Right cardiac atrium (tissue), 5 donors: ENCODE results near the gene RABGGTA. TPM values are rescaled to one million over a fixed set of nuclear protein-coding genes. Genes with fewer than 3 reads are reported as not detected.

Experiments
- ATAC-seq, 2 donors: fragments of 200-7000 bp; cut with Tn5 transposase; one replicate each; pipeline versions ENCODE4 v1.8.0 to v1.9.1; 2020; ENCODE audit warnings: moderate library complexity in 2 of 2, mild to moderate bottlenecking in 1 of 2
- DNase-seq, 3 donors: peaks; one replicate each; pipeline ENCODE4 v3.0.0-alpha.2; 2020
- H3K27ac ChIP-seq: one replicate; pipeline ENCODE4 v1.5.1; 2013; ENCODE audit warnings: mild to moderate bottlenecking, low read length, control low read depth, moderate library complexity
- H3K27me3 ChIP-seq: one replicate; pipeline ENCODE4 v1.6.1; 2013; ENCODE audit not compliant: control insufficient read depth, insufficient read depth
- H3K4me1 ChIP-seq: one replicate; pipeline ENCODE4 v1.6.1; 2013; ENCODE audit warnings: low read length; ENCODE audit not compliant: control insufficient read depth, insufficient read depth
- H3K4me3 ChIP-seq: one replicate; pipeline ENCODE4 v1.5.1; 2013; ENCODE audit warnings: low read length, control low read depth
- H3K9me3 ChIP-seq: one replicate; pipeline ENCODE4 v1.6.1; 2013; ENCODE audit warnings: low read length; ENCODE audit not compliant: control insufficient read depth
- WGBS: extraction: QIAGEN DNeasy Blood & Tissue Kit; methylation state at CpG from one replicate; pipeline ENCODE4 v1.1.7; 2013; 5-methylcytosine and 5-hydroxymethylcytosine counted together
- intact Hi-C, 4 donors: fragments of 100-400 bp; cut with DNase I; formaldehyde crosslinking; loops; one replicate each; pipeline versions ENCODE4 v1.11.0 to v1.14.0; 2022 to 2023
- polyA plus RNA-seq: library from polyadenylated mRNA; stranded (reverse); fragments of 200-250 nt; gene quantifications from one replicate; pipeline ENCODE4 v1.2.3, GENCODE V29; 2013
- total RNA-seq, 4 donors: library from RNA; stranded (reverse); fragmentation: NEBNext Ultra II Directional; extraction: Animal tissue kit (Norgen Biotek cat#: 25700); gene quantifications; one replicate each; pipeline ENCODE4 v1.2.1, GENCODE V29; 2021
- donor health status: healthy with polysubstance abuse.
- donor health status: DM: no; HTN: yes; CAD: no.
- donor health status: DM: no; HTN: no; CAD: no.
- donor health status: DM: no; HTN: yes; CAD: no; lungs with severe emphysema.
- donor health status: DM: yes; HTN: yes; CAD: no.

The RABGGTA gene
- total and polyA plus RNA-seq, 5 donors = 18.1 to 21.4 (median 20.7) TPM

DNA sequence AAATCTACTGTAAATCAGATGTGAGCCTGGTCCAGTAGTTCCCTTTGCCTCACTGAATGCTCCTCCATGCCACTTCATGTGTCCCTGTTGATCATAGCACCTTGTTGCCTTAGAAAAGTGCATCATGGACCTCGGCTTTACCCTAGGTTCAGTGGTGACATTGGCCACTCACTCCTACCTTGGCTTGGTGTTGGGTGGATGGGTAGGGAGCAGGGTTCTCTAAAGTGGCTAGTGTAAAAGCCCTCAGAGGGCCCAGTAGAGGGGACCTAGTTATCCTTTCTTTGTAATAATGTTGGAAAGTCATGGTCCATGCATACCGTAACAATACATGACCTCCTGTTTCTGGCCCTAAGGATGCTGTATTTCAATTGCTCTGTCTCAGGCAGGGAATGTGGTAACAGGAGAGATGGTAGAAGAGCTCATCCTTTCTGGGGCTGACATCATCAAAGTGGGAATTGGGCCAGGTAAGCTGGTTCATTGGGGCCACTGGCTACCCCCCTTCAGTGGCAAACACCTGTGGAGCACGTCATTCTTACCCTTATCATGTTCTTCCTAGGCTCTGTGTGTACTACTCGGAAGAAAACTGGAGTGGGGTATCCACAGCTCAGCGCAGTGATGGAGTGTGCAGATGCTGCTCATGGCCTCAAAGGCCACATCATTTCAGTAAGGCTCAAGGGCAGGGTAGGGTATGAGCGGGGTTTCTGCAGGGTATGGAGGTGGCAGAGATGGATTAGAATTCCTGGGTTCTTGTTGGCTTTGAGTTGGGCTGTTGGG, 34.5 kb downstream of the RABGGTA start:
- Histone ChIP-seq H3K27me3 (no peaks in the 10 kb centered on the region), H3K4me1 (peaks cover 12% of the 10 kb centered on the region), H3K4me3 (no peak overlapping the region), H3K27ac (no peak overlapping the region), H3K9me3 (no peaks in the 10 kb centered on the region)
- no peak for ATAC-seq
- intact Hi-C loops = no loop called here
- DNase-seq = no peak
- 93% methylated on average over 6 of the region's 6 CpGs for WGBS

GRCh38 chr14:24235804-24236688, 35.4 kb downstream of the RABGGTA start:
- 90% methylated on average over 5 of the region's 5 CpGs for WGBS
- peaks cover 12% of the 10 kb centered on the region for H3K4me1 ChIP-seq
- H3K27me3 ChIP-seq = no peaks in the 10 kb centered on the region
- H3K9me3 ChIP-seq = no peaks in the 10 kb centered on the region
- H3K4me3 ChIP-seq = no peak overlapping the region
- intact Hi-C loops = no loop called here
- no peak overlapping the region for H3K27ac ChIP-seq
- DNase-seq (no peak), ATAC-seq (no peak)

- no peak overlapping the region for H3K4me3 ChIP-seq
- H3K27me3 ChIP-seq = no peaks in the 10 kb centered on the region
- intact Hi-C loops = no loop called here
- H3K4me1 ChIP-seq = peaks cover 6% of the 10 kb centered on the region
- ATAC-seq = no peak
- H3K27ac ChIP-seq = no peak overlapping the region
- WGBS = 88% methylated on average over 3 of the region's 3 CpGs
- H3K9me3 ChIP-seq = no peaks in the 10 kb centered on the region
- no peak for DNase-seq
Measured at GRCh38 chr14:24234095-24235005, 37.0 kb downstream of the RABGGTA start.

DNA sequence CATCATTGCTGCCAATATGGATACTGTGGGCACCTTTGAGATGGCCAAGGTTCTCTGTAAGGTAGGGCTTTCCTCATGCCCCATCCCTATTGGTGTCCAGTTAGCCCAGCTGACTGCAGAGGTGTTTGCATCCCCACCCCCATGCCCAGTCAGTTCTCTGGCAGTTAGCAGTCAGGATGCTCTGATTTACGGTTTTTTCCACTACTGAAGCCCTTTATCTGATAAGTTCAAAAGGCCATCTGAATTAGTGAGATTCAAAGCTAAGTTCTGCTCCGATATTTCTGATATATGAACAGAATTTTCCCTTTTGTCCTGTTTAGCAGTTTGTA, 37.9 kb downstream of the RABGGTA start:
- DNase-seq (no peak), ATAC-seq (no peak)
- Histone ChIP-seq H3K4me3 (peak overlapping the region; percentile 68), H3K4me1 (peaks cover 6% of the 10 kb centered on the region), H3K27me3 (no peaks in the 10 kb centered on the region), H3K9me3 (no peaks in the 10 kb centered on the region), H3K27ac (peak overlapping the region; percentile 19)
- 62% methylated on average over 2 of the region's 2 CpGs for WGBS
- intact Hi-C loops = no loop called here

GRCh38 chr14:24232645-24233537, 38.5 kb downstream of the RABGGTA start, which contains the start of gene GMPR2:
Gene GMPR2 (plus strand): TSS chr14:24232929. CDS start chr14:24233254, 325 bp downstream.
- WGBS = 4% methylated on average over 38 of the region's 38 CpGs
- peak within 1 kb of the TSS; percentile 68 for H3K4me3 ChIP-seq
- peak; percentile 72 to 73 for ATAC-seq
- H3K4me1 ChIP-seq = peaks cover 6% of the 10 kb centered on the region
- H3K9me3 ChIP-seq = no peaks in the 10 kb centered on the region
- H3K27ac ChIP-seq = peak within 1 kb of the TSS; percentile 88
- DNase-seq = no peak
- intact Hi-C loops = no loop called here
- H3K27me3 ChIP-seq = no peaks in the 10 kb centered on the region

GRCh38 chr14:24232121-24232644, 39.2 kb downstream of the RABGGTA start, which contains the start of gene NEDD8:
Gene NEDD8 (minus strand): TSS chr14:24232367. CDS start chr14:24232267, 100 bp downstream.
- peak; percentile 91 to 92 for ATAC-seq
- peak; percentile 96 to 97 (median 96) for DNase-seq
- Histone ChIP-seq H3K4me3 (peak within 1 kb of the TSS; percentile 68), H3K4me1 (peaks cover 6% of the 10 kb centered on the region), H3K27ac (peak within 1 kb of the TSS; percentile 88), H3K9me3 (no peaks in the 10 kb centered on the region), H3K27me3 (no peaks in the 10 kb centered on the region)
- under 1% methylated on average over 30 of the region's 30 CpGs for WGBS
- intact Hi-C loops = no loop called here

DNA sequence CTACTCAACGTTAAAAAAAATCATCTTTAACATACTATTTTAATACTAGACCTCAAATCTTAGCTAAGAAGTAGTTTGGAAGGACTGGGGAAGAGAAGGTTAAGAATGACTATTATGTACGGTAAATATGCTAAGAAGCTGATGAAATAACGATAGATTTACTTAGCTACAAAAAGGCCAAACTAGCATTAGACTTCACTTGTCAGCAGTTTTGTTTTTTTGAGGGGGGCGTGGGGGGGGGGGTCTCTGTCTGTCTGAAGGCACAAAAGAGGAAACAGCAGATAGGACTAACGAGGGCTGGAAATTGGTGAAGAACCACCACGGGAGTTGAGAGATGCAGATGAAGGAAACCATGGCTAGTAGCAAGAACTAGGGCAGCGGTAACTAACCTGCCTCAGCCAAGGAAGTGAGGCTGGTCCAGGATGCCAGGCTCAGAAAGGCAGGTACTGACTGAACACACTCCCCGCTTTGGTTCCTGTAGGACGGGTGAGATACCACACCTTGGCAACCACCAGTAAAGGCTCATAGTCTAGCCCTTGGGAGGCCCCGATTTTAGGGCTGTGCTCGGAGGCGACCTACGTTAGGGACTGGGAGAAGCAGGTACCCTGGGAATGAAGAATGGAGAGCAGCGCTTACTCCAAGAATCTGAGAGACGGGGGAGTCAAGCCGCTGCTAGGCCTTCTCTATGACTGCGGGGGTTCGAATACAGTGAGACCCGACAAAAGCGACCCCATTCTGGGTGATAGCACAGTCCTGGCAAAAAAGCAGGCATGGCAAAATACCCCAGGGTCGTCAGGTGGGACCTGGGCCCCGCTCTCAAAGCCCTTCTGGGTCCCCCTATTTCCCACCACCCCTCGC, 39.9 kb downstream of the RABGGTA start:
- H3K27me3 ChIP-seq = no peaks in the 10 kb centered on the region
- DNase-seq (no peak), ATAC-seq (peak; percentile 7)
- H3K27ac ChIP-seq = peak overlapping the region; percentile 88
- intact Hi-C loops = no loop called here
- WGBS = 11% methylated on average over 23 of the region's 23 CpGs
- no peaks in the 10 kb centered on the region for H3K9me3 ChIP-seq
- peak overlapping the region; percentile 68 for H3K4me3 ChIP-seq
- peaks cover 6% of the 10 kb centered on the region for H3K4me1 ChIP-seq

- peaks cover 6% of the 10 kb centered on the region for H3K4me1 ChIP-seq
- H3K27me3 ChIP-seq = no peaks in the 10 kb centered on the region
- no peaks in the 10 kb centered on the region for H3K9me3 ChIP-seq
- ATAC-seq (no peak), DNase-seq (no peak)
- no peak overlapping the region for H3K27ac ChIP-seq
- intact Hi-C loops = no loop called here
- H3K4me3 ChIP-seq = no peak overlapping the region
- 0% methylated on average over 1 of the region's 1 CpG for WGBS
Measured at GRCh38 chr14:24228902-24229301, 42.5 kb downstream of the RABGGTA start.

GRCh38 chr14:24226473-24226872, 44.9 kb downstream of the RABGGTA start:
- 76% methylated on average over 1 of the region's 1 CpG for WGBS
- Histone ChIP-seq H3K4me1 (peaks cover 2% of the 10 kb centered on the region), H3K4me3 (no peak overlapping the region), H3K9me3 (no peaks in the 10 kb centered on the region), H3K27ac (no peak overlapping the region), H3K27me3 (no peaks in the 10 kb centered on the region)
- DNase-seq = no peak
- no peak for ATAC-seq
- intact Hi-C loops = no loop called here
